NCI-H446 (cell line): ENCODE measurements around the gene GUCY1B1.

Experiments
- DNase-seq, 2 experiments: peaks; one replicate each; lab custom pipeline; 2025; lab: John Stamatoyannopoulos, UW

The GUCY1B1 gene

DNA sequence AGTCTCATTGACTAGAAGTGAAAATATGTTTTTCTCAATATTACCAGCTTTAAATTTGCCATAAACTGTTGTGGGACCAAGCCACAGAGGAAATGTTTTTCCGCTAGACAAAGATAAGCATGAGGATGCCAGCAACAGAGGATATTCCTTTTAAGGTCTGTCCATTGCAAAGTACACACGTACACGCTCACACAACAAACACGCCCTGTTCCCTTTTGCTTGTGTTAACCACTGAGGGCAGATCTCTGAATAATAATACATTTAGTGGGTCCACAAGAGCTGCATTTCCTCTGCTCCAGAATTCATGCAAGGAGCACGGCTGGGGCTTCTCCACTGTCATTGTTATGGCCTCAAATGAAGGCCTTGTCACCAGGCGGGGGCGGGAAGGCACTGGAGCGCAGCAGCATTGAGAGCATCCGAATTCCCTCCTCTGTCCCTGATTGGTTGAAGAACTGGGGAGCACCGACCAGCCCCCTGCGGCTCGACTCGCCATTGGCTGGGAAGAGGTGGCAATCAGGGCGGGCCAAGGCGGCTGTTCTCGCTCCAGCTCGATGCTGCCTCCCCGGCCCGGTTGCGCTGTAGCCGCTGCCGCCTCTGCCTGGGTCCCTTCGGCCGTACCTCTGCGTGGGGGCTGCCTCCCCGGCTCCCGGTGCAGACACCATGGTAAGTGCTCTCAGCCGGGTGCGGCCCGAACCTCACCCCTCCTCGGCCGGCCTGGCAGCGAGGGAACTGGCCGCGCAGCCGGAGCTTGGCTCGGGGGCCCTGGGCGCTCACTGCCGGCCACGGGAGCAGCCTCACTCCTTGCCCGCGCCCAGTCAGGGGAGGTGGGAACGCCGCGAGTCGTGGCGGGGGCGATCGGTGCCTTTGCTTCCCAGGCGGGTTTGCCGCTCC lies at the start of gene GUCY1B1:
TSS of gene GUCY1B1 (plus strand) at position 541 of the 891 bp plus-strand sequence. CDS start at position 661, 120 bp downstream.
- peak; percentile 82 to 95 for DNase-seq

DNA sequence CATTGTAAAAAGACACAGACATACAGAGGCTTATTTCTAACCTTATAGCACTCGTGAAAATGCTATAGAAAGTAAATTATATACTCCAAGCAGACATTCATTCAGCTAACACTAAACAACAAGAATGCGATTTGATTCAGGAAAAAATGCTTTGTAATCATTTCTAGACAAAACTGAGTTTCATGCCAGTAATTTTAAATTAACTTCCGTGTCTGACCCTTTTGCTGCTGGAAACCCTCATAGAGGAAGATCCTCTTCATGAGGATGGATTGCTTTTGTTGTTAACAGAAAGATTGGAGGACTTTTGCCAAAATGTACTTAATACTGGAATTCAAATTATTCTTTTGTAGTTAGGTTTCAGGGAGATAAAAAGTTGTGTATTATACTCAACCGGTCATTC lies 48.9 kb upstream of the GUCY1B1 start:
- no peak for DNase-seq

- no peak for DNase-seq
Measured at GRCh38 chr4:155711556-155711955, 47.3 kb upstream of the GUCY1B1 start.

GRCh38 chr4:155712846-155713245 lies 46.0 kb upstream of the GUCY1B1 start:
- no peak for DNase-seq

DNA sequence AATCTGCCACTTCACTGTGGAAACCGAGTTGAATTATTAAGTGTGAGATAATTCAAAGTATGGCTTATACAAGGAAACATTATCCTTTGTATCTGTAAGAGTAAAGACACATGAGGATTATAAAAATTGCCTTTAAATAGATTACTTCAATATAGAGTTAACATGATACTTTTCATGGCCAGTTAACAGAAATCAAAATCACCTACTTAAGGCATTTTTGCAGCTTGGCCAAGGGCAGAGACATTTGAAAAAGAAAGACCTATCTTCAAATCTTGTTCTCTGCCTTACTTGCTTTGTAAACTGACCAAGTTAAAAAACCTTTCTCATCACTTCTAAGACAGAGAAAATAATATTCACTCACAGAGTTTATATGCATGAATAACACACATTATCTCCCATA lies 44.9 kb upstream of the GUCY1B1 start:
- no peak for DNase-seq

- no peak for DNase-seq
Measured at GRCh38 chr4:155722336-155722735, 36.5 kb upstream of the GUCY1B1 start.

DNA sequence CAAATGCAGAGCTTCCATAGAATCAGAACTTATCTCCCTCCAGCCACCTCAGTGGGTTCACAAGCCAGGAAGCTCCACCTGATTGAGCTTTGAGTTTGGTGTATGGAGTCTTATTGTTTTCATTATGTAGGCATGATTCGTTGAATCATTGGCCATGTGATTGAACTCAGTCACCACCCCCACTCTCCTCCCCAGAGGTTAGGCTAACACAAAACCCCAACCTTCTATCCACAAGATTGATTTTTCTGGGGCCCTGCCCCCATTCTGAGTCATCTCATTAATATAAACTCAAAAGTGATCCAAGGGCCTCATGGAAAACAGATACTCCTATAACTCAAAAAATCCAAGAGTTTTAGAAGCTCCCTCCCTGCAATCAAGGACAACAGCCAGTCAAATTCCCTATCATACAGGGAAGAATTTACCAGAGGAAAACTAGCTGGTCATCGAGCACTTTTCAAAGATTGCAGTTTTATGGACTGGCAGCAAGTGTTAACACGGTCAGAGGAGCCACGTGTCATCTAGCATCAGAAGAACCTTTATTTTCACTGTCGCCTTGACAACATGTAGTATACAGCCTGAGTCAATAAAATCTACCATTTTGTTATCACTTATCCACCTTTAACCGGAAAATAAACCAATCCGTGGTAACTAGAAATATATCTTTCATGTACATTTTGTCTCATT lies 35.9 kb upstream of the GUCY1B1 start:
- DNase-seq = no peak

- no peak for DNase-seq
Measured at GRCh38 chr4:155724731-155725130, 34.1 kb upstream of the GUCY1B1 start.

DNA sequence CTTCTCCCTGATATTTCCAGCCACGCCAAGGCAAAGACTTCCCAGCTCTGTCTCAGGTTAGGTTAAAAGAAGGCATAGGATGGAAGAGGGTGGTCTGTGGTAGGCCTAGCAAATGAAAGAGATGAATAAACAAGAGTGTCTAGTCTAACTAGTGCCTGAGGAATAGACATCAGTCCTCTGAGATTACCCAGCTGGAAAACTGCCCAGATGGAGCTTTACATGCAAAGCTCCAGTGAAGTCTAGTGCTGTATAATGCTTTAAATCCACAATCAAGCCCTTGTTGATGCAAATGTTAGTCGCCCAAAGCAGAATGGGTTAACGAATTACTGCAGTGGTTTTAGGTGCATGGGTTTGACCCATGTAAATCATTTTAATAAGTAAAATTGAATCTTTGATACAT lies 24.8 kb upstream of the GUCY1B1 start:
- peak; percentile 7 to 62 for DNase-seq

DNA sequence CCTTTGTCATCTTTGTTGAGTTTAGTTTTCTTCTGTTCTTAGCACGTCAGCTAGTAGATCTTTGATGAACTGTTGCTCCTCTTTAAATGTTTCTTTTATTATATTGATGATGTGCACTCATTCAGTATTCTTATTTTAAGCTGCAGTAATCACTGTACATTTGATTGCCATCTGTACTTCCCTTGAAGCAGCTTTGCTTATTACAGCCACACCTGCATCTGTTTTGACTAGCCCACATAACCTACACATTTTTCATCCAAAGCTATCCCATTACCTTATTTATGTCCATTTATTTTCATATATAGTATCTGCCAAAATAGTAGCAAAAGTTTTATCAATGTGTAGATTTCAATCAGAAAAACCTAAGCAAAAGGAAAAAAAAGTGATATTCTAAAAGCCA lies 23.9 kb upstream of the GUCY1B1 start:
- DNase-seq = no peak

DNA sequence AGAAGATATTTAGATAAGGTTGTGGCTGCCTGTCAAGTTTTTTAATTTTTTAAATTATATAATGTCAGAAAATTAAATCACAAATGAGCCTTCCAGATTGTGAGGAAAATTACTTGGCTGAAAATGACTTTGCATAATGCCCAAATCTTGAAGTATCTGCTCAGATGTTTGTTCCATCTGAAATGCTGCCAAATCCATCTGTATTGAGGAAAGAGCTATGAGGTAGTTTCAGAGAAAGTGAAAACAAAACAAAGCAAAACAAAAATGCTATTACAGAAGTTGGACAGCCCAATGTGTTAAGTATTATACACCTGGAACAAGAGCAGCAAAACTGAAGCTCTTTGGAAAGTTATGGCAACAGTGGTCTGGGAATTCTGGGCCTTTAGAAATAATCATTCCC lies 23.3 kb upstream of the GUCY1B1 start:
- peak; percentile 2 to 33 for DNase-seq

DNA sequence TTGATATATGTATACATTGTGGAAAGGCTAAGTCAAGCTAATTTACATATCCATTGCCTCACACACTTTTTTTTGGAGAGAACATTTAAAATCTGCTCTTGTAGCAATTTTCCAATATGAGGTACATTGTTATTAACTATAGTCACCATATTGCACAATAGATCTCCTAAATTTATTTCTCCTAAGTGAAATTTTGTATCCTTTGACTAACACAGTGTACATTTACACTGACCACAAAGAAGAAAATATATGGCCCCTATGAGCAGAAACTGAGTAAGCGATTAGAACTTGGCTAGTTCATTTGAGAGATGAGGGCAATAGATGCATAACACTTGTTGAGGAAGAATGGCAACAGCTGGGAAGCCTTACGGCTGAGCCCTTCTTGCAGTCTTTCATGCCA lies 20.3 kb upstream of the GUCY1B1 start:
- no peak for DNase-seq

DNA sequence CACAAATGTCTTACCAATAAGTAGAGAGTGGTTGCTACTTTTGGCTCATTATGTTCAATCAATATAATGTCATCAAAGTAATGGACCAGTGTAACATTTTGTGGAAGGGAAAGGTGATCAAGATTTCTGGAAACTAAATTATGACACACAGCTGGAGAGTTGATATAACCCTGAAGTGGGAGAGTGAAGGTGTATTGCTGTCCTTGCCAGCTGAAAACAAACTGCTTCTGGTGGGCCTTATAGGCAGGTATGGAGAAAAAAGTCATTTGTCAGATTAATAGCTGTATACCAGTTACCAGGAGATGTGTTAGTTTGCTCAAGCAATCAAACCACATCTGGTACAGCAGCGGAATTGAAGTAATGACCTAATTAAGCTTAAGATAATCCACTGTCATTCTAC lies 17.3 kb upstream of the GUCY1B1 start:
- no peak for DNase-seq

DNA sequence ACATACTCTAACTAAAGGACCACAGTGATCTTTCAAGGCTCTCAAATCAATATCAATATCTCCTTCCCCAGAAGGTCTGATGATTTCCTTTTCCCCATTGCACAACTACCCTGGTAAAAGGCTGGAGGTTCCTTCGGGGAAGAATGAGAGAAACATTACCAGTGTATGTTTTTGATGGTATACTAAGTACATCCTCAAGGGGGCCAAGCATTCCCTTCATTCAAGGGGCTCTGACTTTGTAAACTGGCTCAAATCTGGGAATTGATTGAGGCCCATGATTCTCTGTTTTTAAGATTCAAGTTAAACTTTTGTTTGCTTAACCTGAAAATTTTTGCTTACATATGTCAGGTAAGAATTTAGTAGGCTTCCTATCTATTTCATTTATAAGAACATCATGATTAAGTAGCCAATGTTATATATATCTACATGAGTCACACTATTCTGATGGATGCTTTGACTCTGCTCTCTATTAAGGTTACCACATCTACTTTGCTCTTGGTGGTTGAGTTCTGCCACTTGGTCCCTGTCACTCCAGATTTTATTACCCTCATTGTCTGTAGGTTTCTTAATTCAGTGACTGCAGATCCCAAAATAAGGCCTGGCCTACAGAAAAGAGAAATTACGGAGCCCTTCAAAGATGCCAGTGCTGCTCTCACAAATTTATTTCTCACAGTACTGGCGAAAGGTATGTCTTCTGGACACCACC lies 16.4 kb upstream of the GUCY1B1 start:
- DNase-seq = no peak

- no peak for DNase-seq
Measured at GRCh38 chr4:155745984-155746383, 12.8 kb upstream of the GUCY1B1 start.

GRCh38 chr4:155748039-155748438 lies 10.8 kb upstream of the GUCY1B1 start:
- DNase-seq = no peak

GRCh38 chr4:155749041-155749440 lies 9.8 kb upstream of the GUCY1B1 start:
- no peak for DNase-seq

GRCh38 chr4:155751569-155751968 lies 7.3 kb upstream of the GUCY1B1 start:
- no peak for DNase-seq

DNA sequence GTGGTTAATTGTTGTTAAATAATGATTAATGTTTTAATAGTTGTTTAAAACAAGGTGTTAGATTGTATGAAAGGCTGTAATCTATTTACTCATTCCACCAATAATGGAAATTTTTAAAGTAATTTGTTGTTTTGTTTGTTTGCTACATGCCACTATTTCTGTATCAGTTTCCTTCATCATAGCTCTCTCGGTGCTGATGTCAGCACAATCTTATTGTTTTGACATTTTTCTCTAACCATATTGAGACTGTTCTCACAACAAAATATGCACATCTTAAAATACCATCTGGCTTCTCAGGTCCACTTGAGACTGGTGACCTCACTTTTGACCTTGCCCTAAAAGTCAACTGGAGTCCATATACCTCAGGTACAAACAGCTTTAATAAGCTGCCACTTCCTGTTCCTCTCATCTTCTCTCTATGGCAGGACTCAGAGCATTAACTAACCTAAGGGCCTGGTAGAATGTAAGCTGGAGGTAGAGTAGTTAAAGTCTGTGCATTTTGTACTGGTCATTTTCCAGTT lies 1.0 kb upstream of the GUCY1B1 start:
- no peak for DNase-seq

GRCh38 chr4:155759372-155760252 lies 791 bp downstream of the GUCY1B1 start:
- DNase-seq = peak in 1 of 2 experiments; percentile 23

DNA sequence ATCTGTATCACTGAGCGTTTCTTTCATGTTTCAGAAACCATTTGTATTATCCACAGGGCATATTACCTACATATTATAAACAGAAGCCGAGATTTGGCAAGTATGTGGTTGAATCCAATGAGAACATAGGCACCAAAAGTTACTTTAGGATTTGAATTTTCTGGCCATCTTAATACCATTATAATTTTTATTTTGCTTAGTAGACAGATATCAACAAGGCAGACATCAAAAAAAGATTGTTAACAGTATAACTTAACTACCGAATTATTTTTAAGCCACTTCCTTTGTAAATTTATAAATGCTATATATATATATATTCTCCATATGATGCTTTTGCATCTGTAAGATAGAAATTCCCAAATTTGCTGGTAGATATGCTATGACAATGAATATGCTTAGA lies 2.2 kb downstream of the GUCY1B1 start:
- DNase-seq = no peak
